Activated naive CD4-positive, alpha-beta T cell treated with anti-CD3 and anti-CD28 coated beads for 36 hours (primary cell): Measurements from ENCODE around the gene HES7. TPM values are rescaled to one million over a fixed set of nuclear protein-coding genes. Genes with fewer than 3 reads are reported as not detected.
A peak's percentile ranks its signal among the peaks of the same experiment; 100 is the strongest.

Source experiments
- CTCF ChIA-PET: fragments of 350-600 bp; sonication (Branson Sonifier 250); formaldehyde crosslinking; loops from one replicate; lab custom pipeline; 2021; ENCODE audit warnings: antibody characterized with exemption; lab: Charles Lee
- DNase-seq: peaks from one replicate; pipeline ENCODE4 v3.0.0-alpha.2; 2020
- H3K27ac Mint-ChIP-seq: one replicate; pipeline ENCODE4 v1.8.0; 2021; ENCODE audit warnings: mild to moderate bottlenecking, mixed read lengths
- H3K27me3 Mint-ChIP-seq: one replicate; pipeline ENCODE4 v1.8.0; 2021; ENCODE audit warnings: low read depth, mixed read lengths
- H3K36me3 Mint-ChIP-seq: one replicate; pipeline ENCODE4 v1.8.0; 2021; ENCODE audit warnings: low read depth, mixed read lengths
- H3K4me1 Mint-ChIP-seq: one replicate; pipeline ENCODE4 v1.8.0; 2021; ENCODE audit warnings: low read depth, mixed read lengths
- H3K4me3 Mint-ChIP-seq: one replicate; pipeline ENCODE4 v1.8.0; 2021; ENCODE audit warnings: mild to moderate bottlenecking, moderate library complexity, mixed read lengths
- H3K9me3 Mint-ChIP-seq: one replicate; pipeline ENCODE4 v1.8.0; 2021; ENCODE audit warnings: mixed read lengths
- intact Hi-C: fragments of 100-400 bp; cut with micrococcal nuclease; formaldehyde crosslinking; loops from one replicate; pipeline ENCODE4 v1.15.1; 2023
- total RNA-seq, 2 experiments: library from RNA; stranded (reverse); gene quantifications; one replicate each; pipeline ENCODE4 v1.2.3, GENCODE V29; 2021

Gene HES7
- total RNA-seq, 2 experiments from 2014 or later, result 2.4 to 2.9 TPM

GRCh38 chr17:8140065-8141029, 16.4 kb upstream of the HES7 start:
- intact Hi-C loops, result no loop called here
- H3K4me1 Mint-ChIP-seq, result peaks cover 13% of the 10 kb centered on the region
- H3K9me3 Mint-ChIP-seq, result no peaks in the 10 kb centered on the region
- H3K27me3 Mint-ChIP-seq, result no peaks in the 10 kb centered on the region
- H3K27ac Mint-ChIP-seq, result peak overlapping the region; percentile 17
- CTCF ChIA-PET, result interaction anchor here (0.6 to 4.7 kb wide), 7 partner anchors 8 to 66 kb away, joined by 3 to 48 read pairs (median 4); partner anchors contain the start of gene HES7
- no peak overlapping the region for H3K4me3 Mint-ChIP-seq
- DNase-seq, result no peak
- peaks cover 24% of the 10 kb centered on the region for H3K36me3 Mint-ChIP-seq

DNA sequence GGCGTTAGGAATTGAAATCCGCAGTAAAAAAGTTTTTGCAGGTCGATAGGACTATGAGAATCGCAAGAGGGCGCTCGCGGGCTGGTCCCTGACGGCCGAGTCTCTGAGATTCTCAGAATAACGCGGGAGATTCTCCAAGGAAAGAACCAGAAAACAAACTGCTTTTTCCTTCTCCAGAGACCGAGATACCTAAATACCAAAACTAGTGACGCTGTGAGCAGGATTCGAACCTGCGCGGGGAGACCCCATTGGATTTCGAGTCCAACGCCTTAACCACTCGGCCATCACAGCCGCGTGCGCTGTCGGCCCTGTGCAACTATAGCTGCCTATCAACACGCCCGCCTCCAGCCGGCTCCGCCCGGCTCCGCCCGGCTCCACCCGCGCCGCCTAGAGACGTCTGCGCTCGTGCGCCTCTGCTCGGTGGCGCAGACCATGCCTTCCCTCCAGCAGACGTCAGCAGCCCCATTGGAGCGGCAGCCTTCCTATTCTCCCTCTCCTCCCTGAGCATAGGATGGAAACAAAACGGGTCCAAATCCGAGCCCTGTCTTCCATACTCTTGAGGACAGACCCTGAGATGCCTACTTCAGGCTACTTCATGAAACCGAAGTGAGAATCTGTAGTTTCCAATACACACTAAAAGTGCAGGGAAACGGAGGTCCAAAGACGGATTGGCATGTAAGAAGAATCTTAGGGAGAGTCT, 14.9 kb upstream of the HES7 start:
- no peak overlapping the region for H3K27ac Mint-ChIP-seq
- peak; percentile 98 for DNase-seq
- H3K36me3 Mint-ChIP-seq, result peaks cover 22% of the 10 kb centered on the region
- intact Hi-C loops, result loop anchor here (1.0 to 5.0 kb wide), 13 partner anchors 12 to 298 kb away; partner anchors contain the start of genes CTC1, NDEL1 and RPL26
- CTCF ChIA-PET, result interaction anchor here (0.6 to 4.7 kb wide), 16 partner anchors 9 to 162 kb away, joined by 3 to 48 read pairs (median 4); partner anchors contain the start of genes ALOXE3 and HES7
- no peak overlapping the region for H3K4me3 Mint-ChIP-seq
- H3K4me1 Mint-ChIP-seq, result peaks cover 13% of the 10 kb centered on the region
- H3K27me3 Mint-ChIP-seq, result no peaks in the 10 kb centered on the region
- H3K9me3 Mint-ChIP-seq, result no peaks in the 10 kb centered on the region

- peaks cover 13% of the 10 kb centered on the region for H3K4me1 Mint-ChIP-seq
- intact Hi-C loops, result loop anchor here (1.0 to 5.0 kb wide), 7 partner anchors 13 to 299 kb away; partner anchors contain the start of genes NDEL1 and RPL26
- CTCF ChIA-PET, result interaction anchor here (0.9 to 4.7 kb wide), 10 partner anchors 12 to 163 kb away, joined by 3 to 48 read pairs (median 8); partner anchors contain the start of genes ALOXE3 and HES7
- no peak overlapping the region for H3K4me3 Mint-ChIP-seq
- no peak for DNase-seq
- peaks cover 19% of the 10 kb centered on the region for H3K36me3 Mint-ChIP-seq
- H3K27me3 Mint-ChIP-seq, result no peaks in the 10 kb centered on the region
- H3K9me3 Mint-ChIP-seq, result no peaks in the 10 kb centered on the region
- no peak overlapping the region for H3K27ac Mint-ChIP-seq
Measured at GRCh38 chr17:8138374-8138671, 14.4 kb upstream of the HES7 start.

GRCh38 chr17:8137645-8138373, 13.9 kb upstream of the HES7 start:
- CTCF ChIA-PET, result interaction anchor here (0.6 to 4.7 kb wide), 14 partner anchors 11 to 163 kb away, joined by 3 to 48 read pairs (median 4); partner anchors contain the start of genes ALOXE3 and HES7
- no peaks in the 10 kb centered on the region for H3K9me3 Mint-ChIP-seq
- H3K27ac Mint-ChIP-seq, result no peak overlapping the region
- intact Hi-C loops, result loop anchor here (1.0 to 5.0 kb wide), 7 partner anchors 13 to 299 kb away; partner anchors contain the start of genes NDEL1 and RPL26
- no peak overlapping the region for H3K4me3 Mint-ChIP-seq
- peaks cover 13% of the 10 kb centered on the region for H3K4me1 Mint-ChIP-seq
- H3K36me3 Mint-ChIP-seq, result peaks cover 15% of the 10 kb centered on the region
- H3K27me3 Mint-ChIP-seq, result no peaks in the 10 kb centered on the region
- DNase-seq, result no peak

DNA sequence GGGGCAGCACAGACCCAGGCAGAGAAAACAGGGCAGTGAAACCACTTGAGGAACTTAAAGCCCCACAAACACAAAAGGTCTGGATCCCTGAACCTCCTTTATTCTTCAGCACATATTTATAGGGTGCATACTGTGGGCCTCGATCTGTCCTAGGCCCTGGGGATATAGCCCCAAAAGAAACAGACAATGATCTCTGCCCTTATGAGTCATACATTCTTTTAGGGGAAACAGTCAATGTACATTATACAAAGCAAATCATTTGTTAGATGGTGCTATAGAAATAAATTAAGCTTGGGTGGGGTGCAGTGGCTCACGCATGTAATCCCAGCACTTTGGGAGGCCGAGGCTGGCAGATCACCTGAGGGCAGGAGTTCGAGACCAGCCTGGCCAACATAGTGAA, 10.0 kb upstream of the HES7 start:
- DNase-seq, result no peak
- Mint-ChIP-seq H3K27me3 (no peaks in the 10 kb centered on the region), H3K9me3 (no peaks in the 10 kb centered on the region), H3K4me3 (no peak overlapping the region), H3K4me1 (peaks cover 6% of the 10 kb centered on the region), H3K36me3 (no peaks in the 10 kb centered on the region), H3K27ac (no peak overlapping the region)
- CTCF ChIA-PET, result interaction anchor here (0.6 to 2.0 kb wide), 5 partner anchors 9 to 110 kb away, joined by 3 to 8 read pairs (median 3); partner anchors contain the start of gene HES7
- intact Hi-C loops, result no loop called here

DNA sequence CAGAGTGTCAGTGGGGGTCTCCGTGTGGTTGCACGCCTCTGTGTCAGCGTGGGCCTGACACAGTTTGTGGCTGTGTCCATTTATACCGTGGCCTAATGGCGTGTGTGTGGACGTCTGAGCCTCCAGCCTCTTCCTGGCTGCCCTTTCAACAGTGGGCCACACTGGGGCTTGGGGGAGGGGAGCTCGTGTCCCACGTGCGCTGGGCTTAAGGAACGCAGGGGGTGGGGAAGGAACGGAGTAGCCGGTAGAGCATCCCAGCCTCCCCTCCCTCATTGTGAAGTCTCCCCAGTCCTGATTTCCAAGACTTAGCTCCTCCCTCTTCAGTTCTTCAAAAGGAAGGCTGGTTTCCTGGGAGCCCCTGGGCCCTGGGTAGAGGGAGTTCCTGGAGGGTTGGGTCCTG, 9.5 kb upstream of the HES7 start:
- Mint-ChIP-seq H3K27me3 (no peaks in the 10 kb centered on the region), H3K4me1 (peaks cover 6% of the 10 kb centered on the region), H3K36me3 (no peaks in the 10 kb centered on the region), H3K4me3 (no peak overlapping the region), H3K27ac (no peak overlapping the region), H3K9me3 (no peaks in the 10 kb centered on the region)
- no peak for DNase-seq
- CTCF ChIA-PET, result interaction anchor here (0.6 to 2.0 kb wide), 3 partner anchors 9 to 111 kb away, joined by 3 to 9 read pairs (median 3); partner anchors contain the start of gene HES7
- intact Hi-C loops, result no loop called here

DNA sequence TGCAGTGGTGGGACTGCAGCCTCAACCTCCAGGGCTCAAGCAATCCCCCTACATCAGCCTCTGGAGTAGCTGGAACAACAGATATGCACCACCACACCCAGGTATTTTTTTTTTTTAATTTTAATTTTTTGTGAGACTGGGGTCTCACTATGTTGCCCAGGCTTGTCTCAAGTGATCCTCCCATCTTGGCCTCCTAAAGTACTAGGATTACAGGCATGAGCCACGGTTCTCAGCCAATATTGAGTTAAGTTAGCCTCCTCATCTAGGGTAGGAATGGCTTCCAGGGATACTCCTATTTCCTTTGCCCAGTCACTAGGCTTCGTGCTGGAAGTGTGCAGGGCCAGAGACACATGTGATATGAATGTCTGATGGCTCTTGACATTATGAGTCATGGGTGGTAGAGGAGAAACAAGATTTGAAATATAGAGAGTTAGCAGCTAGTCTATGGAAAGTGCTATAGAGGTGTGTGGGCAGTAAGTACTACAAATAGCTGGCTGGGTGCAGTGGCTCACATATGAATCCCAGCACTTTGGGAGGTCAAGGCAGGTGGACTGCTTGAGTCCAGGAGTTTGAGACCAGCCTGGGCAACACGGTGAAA, 8.0 kb upstream of the HES7 start:
- no peaks in the 10 kb centered on the region for H3K9me3 Mint-ChIP-seq
- DNase-seq, result no peak
- H3K4me1 Mint-ChIP-seq, result peaks cover 10% of the 10 kb centered on the region
- intact Hi-C loops, result no loop called here
- H3K4me3 Mint-ChIP-seq, result no peak overlapping the region
- H3K27me3 Mint-ChIP-seq, result no peaks in the 10 kb centered on the region
- CTCF ChIA-PET, result interaction anchor here (0.7 to 2.0 kb wide), 4 partner anchors 10 to 90 kb away, joined by 3 to 9 read pairs (median 4); no protein-coding TSS in a partner anchor
- H3K36me3 Mint-ChIP-seq, result no peaks in the 10 kb centered on the region
- H3K27ac Mint-ChIP-seq, result no peak overlapping the region

DNA sequence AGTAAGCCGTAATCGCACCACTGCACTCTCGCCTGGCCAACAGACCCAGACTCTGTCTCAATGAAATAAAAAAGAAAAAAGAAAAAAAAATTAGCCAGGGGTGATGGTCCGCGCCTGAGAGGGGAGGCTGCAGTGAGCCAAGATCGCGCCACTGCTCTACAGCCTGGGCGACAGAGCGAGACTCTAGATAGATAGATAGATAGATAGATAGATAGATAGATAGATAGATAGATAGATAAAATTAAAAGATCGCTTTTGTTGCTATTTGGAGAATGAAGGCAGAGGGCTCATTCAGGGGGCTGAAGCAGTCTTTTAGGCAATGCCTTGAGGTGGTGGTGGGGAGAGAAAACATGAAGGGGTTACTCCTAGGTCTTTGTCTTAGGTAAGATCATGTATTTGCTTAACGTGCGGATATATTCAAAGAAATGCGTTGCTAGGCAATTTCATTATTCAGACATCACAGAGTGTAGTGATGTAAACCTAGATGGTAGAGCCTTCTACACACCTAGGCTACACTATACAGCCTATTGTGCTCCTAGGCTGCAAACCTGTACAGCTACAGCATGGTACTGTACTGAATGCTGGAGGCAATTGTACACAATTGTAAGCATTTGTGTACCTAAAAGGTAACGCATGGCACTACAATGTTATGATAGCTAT, 4.3 kb upstream of the HES7 start:
- Mint-ChIP-seq H3K4me3 (no peak overlapping the region), H3K9me3 (no peaks in the 10 kb centered on the region), H3K27ac (no peak overlapping the region), H3K27me3 (peaks cover 20% of the 10 kb centered on the region), H3K4me1 (peaks cover 33% of the 10 kb centered on the region), H3K36me3 (peaks cover 2% of the 10 kb centered on the region)
- CTCF ChIA-PET, result interaction anchor here (0.7 to 1.7 kb wide), 3 partner anchors 31 to 54 kb away, joined by 4 read pairs; no protein-coding TSS in a partner anchor
- DNase-seq, result no peak
- intact Hi-C loops, result no loop called here

DNA sequence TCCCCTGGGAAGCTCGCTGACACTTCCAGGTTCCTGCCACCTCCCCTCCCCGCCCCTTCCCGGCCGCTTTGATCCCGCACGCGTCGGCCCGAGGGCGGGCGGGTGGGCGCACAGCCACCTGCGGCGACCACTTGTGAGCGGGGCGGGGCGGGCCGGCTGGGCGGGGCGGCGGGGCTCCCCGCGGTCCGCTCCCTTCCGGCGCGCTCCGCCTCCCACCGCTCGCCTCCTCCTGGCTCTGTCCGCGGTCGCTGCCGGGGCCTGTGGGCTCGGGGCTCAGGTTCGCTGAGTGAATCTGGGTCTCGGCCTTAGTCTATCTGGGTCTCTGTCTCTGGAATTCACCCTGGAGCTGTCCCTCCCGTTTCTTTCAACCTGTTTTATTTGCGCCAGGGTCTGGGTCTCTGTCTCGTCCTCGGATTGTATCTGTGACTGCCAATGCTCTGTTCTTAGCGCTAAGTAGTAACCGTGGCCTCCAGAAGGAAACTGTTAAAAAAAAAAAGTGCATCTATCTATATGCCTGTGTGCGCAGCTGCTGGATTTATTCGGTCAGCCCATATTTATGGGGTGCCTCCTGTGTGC, 2.7 kb upstream of the HES7 start:
- peak overlapping the region; percentile 86 for H3K4me3 Mint-ChIP-seq
- peak overlapping the region; percentile 62 for H3K27ac Mint-ChIP-seq
- peak; percentile 45 for DNase-seq
- H3K9me3 Mint-ChIP-seq, result no peaks in the 10 kb centered on the region
- H3K4me1 Mint-ChIP-seq, result peaks cover 36% of the 10 kb centered on the region
- CTCF ChIA-PET, result interaction anchor here (0.6 to 1.9 kb wide), 6 partner anchors 12 to 441 kb away, joined by 3 to 14 read pairs (median 4); no protein-coding TSS in a partner anchor
- intact Hi-C loops, result no loop called here
- peaks cover 2% of the 10 kb centered on the region for H3K36me3 Mint-ChIP-seq
- peaks cover 27% of the 10 kb centered on the region for H3K27me3 Mint-ChIP-seq

DNA sequence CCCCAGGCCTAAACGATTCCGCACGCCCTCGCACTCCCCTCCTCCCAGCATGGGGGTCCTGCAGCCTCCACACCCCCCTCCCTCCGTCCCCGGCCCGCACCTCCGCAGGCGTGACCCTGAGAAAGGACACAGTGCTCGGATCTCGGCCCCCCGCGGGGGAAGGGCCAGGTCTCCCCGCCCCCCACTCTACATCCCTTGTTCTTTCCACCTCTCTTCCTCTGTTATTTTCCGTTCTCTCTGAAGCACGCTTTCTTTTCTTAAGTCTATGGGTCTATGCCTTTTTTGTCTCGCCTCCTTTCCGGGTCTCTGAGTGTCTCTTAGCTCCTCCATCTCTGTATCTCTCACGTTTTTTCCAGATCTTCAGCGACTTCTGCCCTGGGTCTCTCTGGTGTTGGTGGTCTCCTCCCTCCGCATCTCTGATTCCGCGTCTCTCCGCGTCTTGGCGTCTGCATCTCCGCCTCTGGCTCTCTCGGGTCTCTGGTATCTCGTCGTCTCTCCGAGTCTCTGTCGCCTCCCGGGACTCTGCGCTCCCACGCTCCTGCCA, 2.1 kb upstream of the HES7 start:
- intact Hi-C loops, result loop anchor here (1.0 kb wide), 1 partner anchor 12 kb away; no protein-coding TSS in a partner anchor
- peak; percentile 22 for DNase-seq
- CTCF ChIA-PET, result interaction anchor here (0.8 to 1.9 kb wide), 2 partner anchors 12 to 34 kb away, joined by 4 to 14 read pairs; no protein-coding TSS in a partner anchor
- Mint-ChIP-seq H3K27me3 (peaks cover 27% of the 10 kb centered on the region), H3K4me3 (peak overlapping the region; percentile 84), H3K27ac (peak overlapping the region; percentile 90), H3K36me3 (peaks cover 2% of the 10 kb centered on the region), H3K4me1 (peaks cover 37% of the 10 kb centered on the region), H3K9me3 (no peaks in the 10 kb centered on the region)
